Coronary artery (tissue), 2 donors: ENCODE measurements around the gene KREMEN1.
"Not testable (repeated sequence)": the region's sequence is repeated elsewhere in the genome, so short reads cannot be mapped to it uniquely, and the experiment has no call there.

Source experiments
- DNase-seq: peaks from one replicate; pipeline ENCODE4 v3.0.0-alpha.2; 2017; ENCODE audit warnings: low spot score
- H3K27ac ChIP-seq, 2 donors: fragments of 200-600 bp; sonication (generic); one replicate each; pipeline ENCODE4 v1.5.1; 2016 to 2019
- H3K4me3 ChIP-seq: fragments of 200-600 bp; sonication (generic); 2 replicates; pipeline ENCODE4 v1.5.1; 2016; ENCODE audit warnings: mild to moderate bottlenecking, moderate library complexity
- CTCF ChIP-seq: fragments of 200-600 bp; sonication (generic); IDR thresholded peaks from one replicate; pipeline ENCODE4 v1.5.1; 2019; ENCODE audit warnings: antibody characterized with exemption

KREMEN1 gene

GRCh38 chr22:29080106-29080975, 7.5 kb downstream of the KREMEN1 start:
- no peak for DNase-seq
- TF ChIP-seq CTCF = no peak
- Histone ChIP-seq H3K4me3 (no peak overlapping the region), H3K27ac (peak overlapping the region in 1 of 2 donors; percentile 20)

- no peak for TF ChIP-seq CTCF
- no peak for DNase-seq
- no peak overlapping the region for H3K27ac ChIP-seq
- no peak overlapping the region for H3K4me3 ChIP-seq
These were observed 8.8 kb downstream of the KREMEN1 start for GRCh38 chr22:29081517-29082236.

GRCh38 chr22:29082826-29083545, 10.2 kb downstream of the KREMEN1 start:
- H3K27ac ChIP-seq = no peak overlapping the region
- no peak for TF ChIP-seq CTCF
- DNase-seq = no peak
- H3K4me3 ChIP-seq = no peak overlapping the region

- not testable (repeated sequence) for H3K27ac ChIP-seq, H3K4me3 ChIP-seq, DNase-seq
These were observed 10.7 kb downstream of the KREMEN1 start for GRCh38 chr22:29083576-29083932.

- Histone ChIP-seq H3K4me3 (no peak overlapping the region), H3K27ac (no peak overlapping the region)
- no peak for DNase-seq
- TF ChIP-seq CTCF = no peak
These were observed 11.2 kb downstream of the KREMEN1 start for GRCh38 chr22:29083933-29084591.

- no peak overlapping the region for H3K4me3 ChIP-seq
- no peak overlapping the region for H3K27ac ChIP-seq
- no peak for TF ChIP-seq CTCF
- DNase-seq = no peak
These were observed 14.2 kb downstream of the KREMEN1 start for GRCh38 chr22:29087012-29087411.

- H3K27ac ChIP-seq = no peak overlapping the region
- DNase-seq = no peak
- no peak overlapping the region for H3K4me3 ChIP-seq
- TF ChIP-seq CTCF = no peak
These were observed 16.0 kb downstream of the KREMEN1 start for GRCh38 chr22:29088809-29089208.
